GM18526 (cell line): ENCODE results near the gene PPP1R12B.

Experiments used
- POLR2A ChIP-seq: IDR thresholded peaks from 3 replicates; pipeline ENCODE4 v1.6.1; 2011; ENCODE audit not compliant: insufficient read length; ENCODE audit errors: extremely low read depth

PPP1R12B gene

DNA sequence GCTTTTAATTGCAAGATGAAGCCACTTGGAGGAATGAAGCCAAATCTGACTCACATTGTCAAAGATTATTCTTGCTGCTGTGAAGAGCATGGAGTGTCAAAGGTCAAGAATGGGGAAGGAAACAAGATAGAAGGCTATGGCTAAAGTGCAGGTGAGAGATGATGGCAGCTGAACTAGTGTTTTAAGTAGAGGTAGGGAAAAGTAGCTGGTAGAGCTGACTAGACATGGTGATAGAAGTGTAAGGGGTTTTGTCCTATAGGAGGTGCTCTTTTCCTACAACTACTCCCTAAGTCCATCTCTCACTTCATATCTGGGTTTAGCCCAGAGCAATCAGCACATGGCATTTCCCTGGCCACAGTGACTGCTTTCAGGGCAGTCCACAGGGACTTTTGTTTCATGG is 18.6 kb upstream of the PPP1R12B start:
- no peak for TF ChIP-seq POLR2A

DNA sequence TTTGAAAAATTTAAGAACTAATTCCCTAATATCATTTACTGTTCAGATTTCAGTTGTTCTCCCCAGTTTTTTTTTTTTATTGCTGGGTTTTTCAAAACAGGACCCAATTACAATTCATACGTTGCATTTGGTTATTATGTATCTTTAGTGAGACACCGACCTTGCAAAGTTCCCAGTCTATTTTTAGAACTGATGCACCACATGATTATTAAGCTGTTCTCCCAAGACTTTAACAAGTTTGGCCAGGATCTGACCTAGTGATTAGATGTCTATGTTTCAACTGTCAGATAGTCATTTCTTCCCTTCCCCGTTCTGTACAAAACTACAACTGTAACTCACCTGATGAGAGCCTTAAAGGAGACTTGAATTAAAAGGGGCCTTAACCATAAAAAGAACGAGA is 14.6 kb upstream of the PPP1R12B start:
- no peak for TF ChIP-seq POLR2A

DNA sequence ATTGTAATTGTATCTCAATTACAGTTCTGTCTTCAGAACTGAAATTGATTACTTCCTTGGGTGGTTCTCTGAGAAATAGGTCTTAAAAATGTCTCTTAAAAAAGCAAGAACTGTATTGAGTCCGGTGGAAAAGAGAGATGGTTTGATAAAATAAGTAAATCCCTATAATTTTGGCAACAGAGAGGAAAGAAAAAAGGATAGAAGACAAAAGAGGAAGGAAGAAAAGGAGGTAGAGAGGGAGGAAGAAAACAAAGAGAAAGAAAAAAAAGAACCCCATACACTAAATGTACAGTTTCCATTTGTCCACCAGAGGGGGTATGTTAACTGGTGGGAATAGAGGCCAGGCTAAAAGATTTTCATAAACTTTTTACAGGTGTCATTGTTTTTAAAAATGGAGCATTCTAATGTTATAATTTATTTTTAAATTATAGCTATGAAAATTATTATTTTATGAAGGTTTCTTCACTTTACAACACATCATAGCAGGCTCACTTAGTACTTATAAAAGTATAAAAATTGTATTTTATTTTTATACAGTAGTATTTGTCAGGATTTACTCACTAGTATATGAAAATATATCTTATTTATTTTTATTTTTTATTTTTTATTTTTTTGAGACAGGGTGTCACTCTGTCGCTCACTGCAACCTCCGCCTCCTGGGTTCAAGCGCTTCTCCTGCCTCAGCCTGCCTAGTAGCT is 4.7 kb upstream of the PPP1R12B start:
- TF ChIP-seq POLR2A: no peak

DNA sequence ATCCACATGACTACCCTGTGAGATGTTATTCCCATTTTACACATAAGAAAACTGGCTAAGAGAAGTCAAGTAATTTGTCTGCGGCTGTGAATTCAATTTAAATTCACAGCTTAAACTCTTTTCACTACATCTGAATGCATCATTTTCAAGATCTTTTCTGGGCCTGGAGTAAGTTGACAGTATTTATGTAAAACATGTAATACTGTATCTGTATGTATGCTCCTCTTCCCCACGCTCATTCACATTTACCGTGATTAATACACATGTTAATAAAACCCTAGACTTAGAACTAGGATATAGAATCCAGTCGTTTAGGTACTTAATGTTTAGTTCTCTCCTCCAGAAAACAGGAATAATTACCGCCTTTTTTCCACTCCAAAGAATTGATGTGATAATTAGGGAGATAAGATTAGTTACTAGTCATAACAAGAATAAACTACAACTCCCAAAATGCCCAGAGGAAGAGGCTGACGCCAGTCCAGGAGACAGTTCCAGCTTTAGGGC is 442 bp upstream of the PPP1R12B start:
- TF ChIP-seq POLR2A: no peak

DNA sequence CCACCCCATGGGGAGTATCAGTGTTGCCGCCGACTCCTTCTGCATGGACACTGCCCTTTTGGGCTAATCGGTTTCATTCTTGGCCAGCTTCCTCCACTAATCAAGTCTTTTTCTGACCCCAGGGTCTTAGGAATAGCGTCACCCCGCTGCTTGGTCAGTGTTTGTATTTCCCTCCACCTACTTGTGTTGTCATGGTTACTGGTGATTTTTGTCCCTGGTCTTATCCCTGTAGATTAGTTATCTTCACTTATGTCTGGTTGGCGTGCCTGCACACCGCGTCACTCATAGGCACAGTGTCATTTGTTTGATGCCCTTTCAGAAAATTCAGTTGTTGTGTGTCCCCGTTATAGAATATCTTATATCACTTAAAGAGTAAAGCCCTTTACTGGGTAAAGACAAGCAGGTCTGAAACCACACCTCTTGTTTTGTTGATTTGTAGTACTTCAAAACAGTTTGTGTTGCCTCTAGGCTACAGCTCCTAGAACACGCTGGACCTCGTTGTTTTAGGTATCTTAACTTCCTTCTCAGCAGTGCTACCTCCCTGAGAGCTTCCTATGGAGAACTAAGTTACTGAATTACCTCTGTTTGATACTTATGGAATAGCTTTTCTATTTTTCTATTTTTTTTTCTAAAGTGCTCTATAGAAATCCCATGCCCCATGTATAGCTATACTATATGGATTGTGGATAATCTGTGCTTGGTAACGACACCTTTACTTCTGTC is 868 bp downstream of the PPP1R12B start:
- TF ChIP-seq POLR2A: no peak

DNA sequence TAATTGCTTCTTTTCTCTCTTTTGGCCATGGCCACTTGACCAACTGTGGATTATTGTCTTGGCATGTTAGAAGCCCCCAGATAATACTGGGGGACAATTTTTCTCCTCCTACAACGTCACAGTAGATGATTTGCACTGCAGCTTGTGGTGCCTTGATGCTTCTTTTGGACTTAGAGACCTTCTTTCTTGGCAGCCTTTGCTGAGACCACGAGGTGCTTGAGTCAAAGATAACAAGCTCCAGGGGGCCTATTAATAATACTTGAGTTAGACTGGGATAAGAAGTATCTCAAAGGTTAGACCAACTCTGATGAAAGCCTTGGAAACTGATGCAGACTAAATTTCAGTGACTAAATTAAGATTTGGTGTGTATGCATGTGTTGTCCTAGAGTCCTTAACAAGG is 3.2 kb downstream of the PPP1R12B start:
- no peak for TF ChIP-seq POLR2A

DNA sequence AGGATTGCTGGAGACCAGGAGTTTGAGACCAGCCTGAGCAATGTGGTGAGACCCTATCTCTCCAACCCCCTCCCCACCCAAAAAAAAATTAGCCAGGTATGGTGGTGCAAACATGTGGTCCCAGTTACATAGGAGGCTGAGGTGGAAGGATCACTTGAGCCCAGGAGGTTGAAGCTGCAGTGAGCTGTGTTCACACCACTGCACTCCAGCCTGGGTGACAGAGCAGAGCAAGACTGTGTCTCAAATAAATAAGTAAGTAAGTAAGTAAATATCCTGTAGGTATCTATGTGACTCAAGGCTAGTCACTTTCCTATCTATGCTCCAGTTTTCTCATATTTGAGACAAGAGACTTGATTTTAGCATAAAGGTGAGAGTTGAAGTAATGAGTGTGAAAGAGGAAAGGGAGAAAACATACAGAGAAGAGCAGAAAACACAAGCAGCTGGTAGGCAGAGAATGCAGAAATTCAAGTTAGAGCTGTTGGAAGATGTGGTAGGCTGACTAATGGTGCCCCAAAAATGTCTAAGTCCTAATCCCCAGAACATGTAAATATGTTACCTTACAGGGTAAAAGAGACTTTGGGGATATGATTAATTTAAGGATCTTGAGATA is 7.5 kb downstream of the PPP1R12B start:
- no peak for TF ChIP-seq POLR2A

DNA sequence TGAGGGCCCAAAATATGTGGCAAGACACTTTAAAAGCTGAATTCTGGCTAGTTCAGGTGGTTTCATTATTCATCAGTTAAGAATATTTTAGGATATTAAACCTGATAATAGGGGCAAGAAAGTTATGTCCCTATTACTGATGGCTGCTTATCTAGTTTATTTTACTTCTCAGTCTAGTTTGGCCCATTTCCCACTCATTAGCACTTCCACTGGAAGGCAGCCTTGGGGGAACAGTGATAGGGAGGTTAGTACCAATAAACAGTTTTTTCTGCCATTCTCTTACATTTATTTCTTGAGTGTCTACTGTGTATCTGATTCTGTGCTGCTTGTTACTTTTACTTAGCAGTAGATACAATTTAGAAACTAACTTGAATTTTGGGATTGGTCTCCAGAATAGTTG is 9.0 kb downstream of the PPP1R12B start:
- no peak for TF ChIP-seq POLR2A

DNA sequence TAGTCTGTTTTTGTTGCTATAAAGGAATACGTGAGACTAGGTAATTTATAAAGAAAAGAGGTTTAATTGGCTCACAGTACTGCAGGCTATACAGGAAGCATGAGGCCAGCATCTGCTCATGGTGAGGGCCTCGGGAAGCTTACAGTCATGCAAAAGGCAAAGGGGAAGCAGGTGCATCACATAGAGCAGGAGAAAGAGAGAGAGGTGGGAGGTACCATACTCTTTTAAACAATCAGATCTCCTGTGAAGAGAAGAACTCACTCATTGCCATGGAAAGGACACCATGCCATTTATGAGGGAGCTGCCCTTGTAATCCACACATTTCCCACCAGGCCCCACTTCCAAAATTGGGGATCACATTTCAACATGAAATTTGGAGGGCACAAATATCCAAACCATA is 12.7 kb downstream of the PPP1R12B start:
- TF ChIP-seq POLR2A: no peak

DNA sequence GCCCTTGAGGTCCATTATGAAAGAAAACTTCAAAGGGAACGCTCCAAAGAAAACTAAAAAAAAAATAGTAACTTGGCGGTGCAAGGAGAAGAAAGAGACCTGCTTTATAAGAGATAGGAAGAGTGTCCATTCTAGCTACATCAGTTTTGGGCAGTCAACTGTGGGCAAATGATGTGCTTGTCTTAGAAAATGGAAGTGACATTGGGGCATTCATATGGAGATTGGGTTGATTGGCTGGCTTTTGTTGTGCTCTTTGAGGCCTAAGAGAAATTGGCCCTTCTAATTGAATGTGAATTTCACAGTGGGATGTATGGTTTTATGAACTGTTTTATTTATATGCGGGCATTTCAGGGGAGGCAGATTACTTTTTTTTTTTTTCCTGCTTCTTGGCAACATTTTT is 13.2 kb downstream of the PPP1R12B start:
- no peak for TF ChIP-seq POLR2A

DNA sequence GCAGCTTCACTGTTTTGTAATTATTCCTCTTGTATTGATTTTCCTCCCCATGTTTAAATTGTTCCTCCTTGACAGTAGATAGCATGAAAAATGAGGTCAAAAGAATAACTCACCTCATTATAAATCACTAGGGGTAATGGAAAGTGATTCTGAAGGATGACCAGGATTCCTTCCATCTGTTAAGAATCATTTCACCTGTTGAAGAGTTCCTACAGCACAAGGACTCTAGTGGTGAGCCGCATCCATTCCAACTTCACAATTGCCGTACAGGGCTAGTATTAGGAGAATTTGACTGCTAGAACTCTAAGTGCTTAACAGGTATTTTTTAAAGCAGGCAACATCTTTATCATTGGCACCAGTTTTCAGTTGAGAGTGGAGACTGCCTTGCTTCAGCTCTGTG is 13.7 kb downstream of the PPP1R12B start:
- no peak for TF ChIP-seq POLR2A

DNA sequence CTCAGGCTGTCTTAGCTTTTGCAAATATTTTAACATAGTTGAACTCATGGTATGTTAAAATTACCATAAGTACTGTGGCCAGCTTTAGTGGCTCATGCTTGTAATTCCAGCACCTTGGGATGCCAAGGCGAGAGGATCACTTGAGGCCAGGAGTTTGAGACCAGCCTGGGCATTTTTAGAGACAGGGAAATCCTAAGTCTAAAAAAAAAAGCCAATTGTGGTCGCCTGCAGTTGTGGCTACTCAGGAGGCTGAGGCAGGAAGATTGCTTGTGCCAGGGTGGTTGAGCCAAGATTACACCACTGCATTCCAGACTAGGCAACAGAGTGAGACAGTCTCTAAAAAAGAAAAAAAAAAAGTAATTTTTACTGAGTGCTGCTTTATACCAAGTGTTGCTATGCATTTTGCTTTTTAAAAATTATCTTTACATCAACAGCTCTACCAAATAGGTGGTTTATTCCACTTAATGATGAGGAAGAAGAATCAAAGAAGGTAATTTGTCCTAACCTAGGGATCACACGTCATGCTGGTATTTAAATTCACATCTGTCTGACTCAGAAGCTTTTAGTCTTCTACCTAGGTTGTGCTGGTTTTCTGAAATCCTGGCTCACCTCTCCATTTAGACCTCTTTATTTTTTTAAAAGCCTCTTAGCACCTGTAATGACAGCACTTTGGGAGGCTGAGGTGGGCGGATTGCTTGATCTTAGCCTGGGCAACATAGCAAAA is 16.8 kb downstream of the PPP1R12B start:
- no peak for TF ChIP-seq POLR2A

DNA sequence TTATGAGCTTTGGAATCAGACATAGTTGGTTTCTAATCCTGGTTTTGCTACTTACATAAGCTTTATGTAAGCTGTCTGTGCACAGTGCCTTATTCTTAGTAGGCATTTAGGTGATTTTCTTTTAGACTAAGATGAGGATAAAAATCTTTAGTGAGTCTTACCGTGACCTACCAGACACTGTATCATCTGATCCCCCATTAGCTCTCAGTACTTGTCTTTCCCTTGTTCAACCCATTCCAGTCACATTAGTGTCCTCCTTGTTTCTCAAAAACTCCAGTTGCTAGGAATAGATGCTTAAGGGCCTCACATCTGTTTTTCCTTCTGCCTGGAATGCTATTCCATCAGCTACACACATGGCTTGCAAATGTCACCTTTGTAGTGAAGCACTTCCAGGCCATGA is 18.8 kb downstream of the PPP1R12B start:
- TF ChIP-seq POLR2A: no peak

DNA sequence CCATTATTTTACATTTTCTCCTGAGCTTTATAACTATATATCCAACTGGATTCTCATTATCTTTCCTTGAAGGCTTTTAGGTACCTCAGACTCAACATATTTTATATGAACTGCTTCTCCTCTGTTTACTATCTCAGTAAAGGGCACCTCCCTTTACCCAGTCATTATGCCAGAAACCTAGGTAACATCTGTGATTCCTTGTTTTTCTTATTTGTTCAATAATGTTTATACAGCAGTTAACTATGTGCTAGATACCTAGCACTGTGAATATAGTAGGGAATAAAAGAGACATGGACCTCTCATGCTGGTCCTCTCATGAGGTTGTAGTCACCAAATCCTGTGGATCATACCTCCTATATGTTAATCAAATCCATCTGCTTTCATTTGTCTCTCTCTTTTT is 25.6 kb downstream of the PPP1R12B start:
- TF ChIP-seq POLR2A: no peak

DNA sequence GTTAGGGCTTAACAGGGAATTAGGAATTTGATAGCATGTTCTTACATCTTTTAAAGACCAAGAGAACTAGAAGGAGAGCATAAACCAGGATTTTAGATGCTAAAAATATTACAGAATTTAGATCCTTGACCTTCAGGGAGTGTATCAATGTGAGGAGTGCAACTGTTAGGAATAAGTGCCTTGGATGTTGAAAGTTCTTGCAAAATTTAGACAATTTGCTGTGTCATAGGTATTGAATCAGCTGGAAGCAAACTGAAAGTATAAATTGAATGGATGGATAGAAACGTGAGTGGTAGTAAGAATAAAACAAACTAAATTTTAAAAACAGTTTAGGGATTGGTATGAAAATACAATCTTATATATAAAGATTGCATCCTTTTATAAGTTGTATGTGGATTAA is 27.7 kb downstream of the PPP1R12B start:
- no peak for TF ChIP-seq POLR2A

DNA sequence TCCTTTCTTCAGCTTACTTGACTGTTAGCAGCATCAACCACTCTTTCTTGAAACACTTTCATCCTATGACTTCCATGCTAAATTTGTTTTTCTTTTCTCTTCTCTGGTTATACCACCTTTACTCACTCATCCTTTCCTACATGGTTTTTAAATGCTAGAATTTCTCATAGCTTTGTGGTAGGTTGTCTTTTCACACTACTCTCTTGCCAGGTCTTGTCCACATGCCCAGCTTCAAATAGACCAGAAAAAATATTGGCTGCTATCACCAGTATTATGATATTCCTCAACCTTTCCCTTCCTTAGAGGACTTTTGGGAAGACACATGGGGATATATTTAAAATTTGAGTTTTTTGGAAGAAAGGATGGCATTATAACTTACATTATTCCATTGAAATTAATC is 48.8 kb downstream of the PPP1R12B start:
- no peak for TF ChIP-seq POLR2A
